Fibroblast of lung (primary cell): ENCODE measurements around the gene CLASP2. TPM values are rescaled to one million over a fixed set of nuclear protein-coding genes. Genes with fewer than 3 reads are reported as not detected.

ENCODE experiments used
- DNase-seq, 2 donors: peaks; one replicate each; pipeline versions ENCODE4 v3.0.0 to v3.0.0-alpha.2; 2010; ENCODE audit warnings: low read depth in 2 of 2
- H2AFZ ChIP-seq: 2 replicates; pipeline ENCODE4 v1.5.1; 2012; ENCODE audit warnings: low read length, control low read depth, inconsistent platforms
- H3K27ac ChIP-seq: 2 replicates; pipeline ENCODE4 v1.5.1; 2011; ENCODE audit warnings: low read length, control low read depth; ENCODE audit not compliant: insufficient read depth
- H3K27me3 ChIP-seq: 2 replicates; pipeline ENCODE4 v1.5.1; 2011; ENCODE audit warnings: mild to moderate bottlenecking, low read length; ENCODE audit not compliant: control insufficient read depth, insufficient read depth
- H3K36me3 ChIP-seq: 2 replicates; pipeline ENCODE4 v1.5.1; 2011; ENCODE audit warnings: low read length; ENCODE audit not compliant: control insufficient read depth, insufficient read depth
- H3K4me1 ChIP-seq: 2 replicates; pipeline ENCODE4 v1.5.1; 2011; ENCODE audit warnings: low read length; ENCODE audit not compliant: control insufficient read depth, insufficient read depth; ENCODE audit errors: extremely low read depth
- H3K4me2 ChIP-seq: 2 replicates; pipeline ENCODE4 v1.5.1; 2011; ENCODE audit warnings: low read length, control low read depth; ENCODE audit not compliant: insufficient read depth; ENCODE audit errors: extremely low read depth
- H3K4me3 ChIP-seq, 4 experiments: fragments of 200-600 bp in 1 of 4; sonication (generic) in 1 of 4; replicated peaks in 1 of 4; 2 replicates each; pipeline ENCODE4 v1.5.1; 2011 to 2016; ENCODE audit warnings: low read length in 4 of 4, low read depth in 3 of 4, mild to moderate bottlenecking in 3 of 4, control low read depth in 2 of 4, inconsistent platforms in 1 of 4, mixed read lengths in 1 of 4; ENCODE audit not compliant: insufficient read depth in 1 of 4; ENCODE audit errors: control extremely low read depth in 1 of 4
- H3K79me2 ChIP-seq: 2 replicates; pipeline ENCODE4 v1.5.1; 2012; ENCODE audit warnings: mild to moderate bottlenecking, low read length, inconsistent platforms; ENCODE audit not compliant: control insufficient read depth, insufficient read depth
- H3K9ac ChIP-seq: 2 replicates; pipeline ENCODE4 v1.5.1; 2011; ENCODE audit warnings: mild to moderate bottlenecking, low read length, control low read depth; ENCODE audit not compliant: insufficient read depth
- H3K9me3 ChIP-seq: 2 replicates; pipeline ENCODE4 v1.5.1; 2012; ENCODE audit warnings: low read depth, low read length; ENCODE audit not compliant: control insufficient read depth, insufficient read depth
- H4K20me1 ChIP-seq: 2 replicates; pipeline ENCODE4 v1.5.1; 2011; ENCODE audit warnings: low read length; ENCODE audit not compliant: control insufficient read depth, insufficient read depth; ENCODE audit errors: extremely low read depth
- CTCF ChIP-seq, 2 donors: IDR thresholded peaks in 1 of 2; conservative IDR thresholded peaks in 1 of 2; 1 replicate in 1 of 2; 2 replicates in 1 of 2; pipeline ENCODE4 v1.5.1; 2011 to 2012; ENCODE audit warnings: low read length in 2 of 2, control low read depth in 1 of 2, inconsistent platforms in 1 of 2, low read depth in 1 of 2, mild to moderate bottlenecking in 1 of 2
- EZH2 ChIP-seq: IDR thresholded peaks from 2 replicates; pipeline ENCODE4 v1.5.1; 2012; ENCODE audit warnings: low read length, control low read depth, mild to moderate bottlenecking; ENCODE audit errors: missing control alignments
- polyA plus RNA-seq, 2 donors: library from polyadenylated mRNA; depleted of rRNA in 1 of 2; stranded (reverse) in 1 of 2; unstranded in 1 of 2; fragments of >200 nt; gene quantifications; 2 replicates each; pipeline ENCODE4 v1.2.1, GENCODE V29; 2011 to 2012; ENCODE audit warnings: missing spikeins in 1 of 2
- total RNA-seq: library from RNA; depleted of rRNA; stranded (reverse); fragments of >200 nt; gene quantifications from 2 replicates; pipeline ENCODE4 v1.2.1, GENCODE V29; 2014

The CLASP2 gene
- total and polyA plus RNA-seq, 2 donors (not counting 1 experiment from before 2014, with no cell fraction given), result 31.8 to 62.6 TPM

DNA sequence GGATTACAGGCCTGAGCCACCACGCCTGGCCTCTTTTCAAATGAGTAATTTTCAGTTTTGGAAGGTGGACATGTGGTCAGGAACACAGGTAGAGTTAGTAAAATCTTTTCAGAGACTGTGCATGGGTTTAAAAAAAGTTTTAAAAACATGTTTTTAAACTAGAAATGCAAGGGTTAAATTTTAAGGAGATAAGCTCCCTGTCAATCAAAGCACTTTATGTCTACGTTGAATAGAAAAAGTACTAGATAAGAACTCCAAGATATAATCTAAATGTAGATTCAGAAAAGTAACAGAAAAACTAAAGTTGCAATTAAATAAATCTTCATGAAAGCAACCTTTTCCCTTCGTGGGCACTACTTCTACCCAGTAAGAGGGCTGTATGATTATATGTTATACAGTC lies 131.7 kb downstream of the CLASP2 start:
- no peak overlapping the region for H3K4me3 ChIP-seq
- H3K4me2 ChIP-seq, result no peak overlapping the region
- H3K9me3 ChIP-seq, result no peaks in the 10 kb centered on the region
- TF ChIP-seq EZH2, result no peak
- no peak for TF ChIP-seq CTCF (conservative IDR thresholded peaks at IDR 0.05 in 1 of 2, IDR thresholded peaks at IDR 0.05 in 1 of 2; ENCODE audit: low read depth in 1 of 2, low read length in 2 of 2)
- H3K27ac ChIP-seq, result no peak overlapping the region
- H4K20me1 ChIP-seq, result no peaks in the 10 kb centered on the region
- no peak overlapping the region for H3K9ac ChIP-seq
- H3K27me3 ChIP-seq, result no peaks in the 10 kb centered on the region
- no peaks in the 10 kb centered on the region for H3K36me3 ChIP-seq
- no peak for DNase-seq
- no peaks in the 10 kb centered on the region for H3K79me2 ChIP-seq
- H3K4me1 ChIP-seq, result no peaks in the 10 kb centered on the region
- H2AFZ ChIP-seq, result no peak overlapping the region

DNA sequence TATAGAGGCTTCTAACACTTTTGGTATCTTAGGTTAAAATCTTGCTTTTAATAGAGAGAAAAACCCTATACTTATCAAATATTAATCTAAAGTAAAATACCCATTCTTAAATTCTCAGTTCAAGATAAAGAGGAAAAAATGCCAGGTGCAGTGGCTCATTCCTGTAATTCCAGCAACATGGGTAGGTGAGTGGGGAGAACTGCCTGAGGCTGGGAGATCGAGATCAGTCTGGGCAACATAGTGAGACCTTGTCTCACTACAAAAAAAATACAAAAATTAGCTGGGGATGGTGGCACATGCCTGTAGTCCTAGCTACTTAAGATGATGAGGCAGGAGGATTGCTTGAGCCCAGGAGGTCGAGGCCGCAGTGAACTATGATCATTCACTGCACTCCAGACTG lies 135.8 kb downstream of the CLASP2 start:
- Histone ChIP-seq H3K4me1 (no peaks in the 10 kb centered on the region), H2AFZ (no peak overlapping the region), H3K36me3 (no peaks in the 10 kb centered on the region), H3K9ac (no peak overlapping the region), H3K9me3 (no peaks in the 10 kb centered on the region), H3K79me2 (no peaks in the 10 kb centered on the region), H3K4me3 (no peak overlapping the region), H4K20me1 (no peaks in the 10 kb centered on the region), H3K4me2 (no peak overlapping the region), H3K27me3 (no peaks in the 10 kb centered on the region), H3K27ac (no peak overlapping the region)
- DNase-seq, result no peak
- TF ChIP-seq CTCF (conservative IDR thresholded peaks at IDR 0.05 in 1 of 2, IDR thresholded peaks at IDR 0.05 in 1 of 2; ENCODE audit: low read depth in 1 of 2, low read length in 2 of 2), result no peak
- no peak for TF ChIP-seq EZH2

DNA sequence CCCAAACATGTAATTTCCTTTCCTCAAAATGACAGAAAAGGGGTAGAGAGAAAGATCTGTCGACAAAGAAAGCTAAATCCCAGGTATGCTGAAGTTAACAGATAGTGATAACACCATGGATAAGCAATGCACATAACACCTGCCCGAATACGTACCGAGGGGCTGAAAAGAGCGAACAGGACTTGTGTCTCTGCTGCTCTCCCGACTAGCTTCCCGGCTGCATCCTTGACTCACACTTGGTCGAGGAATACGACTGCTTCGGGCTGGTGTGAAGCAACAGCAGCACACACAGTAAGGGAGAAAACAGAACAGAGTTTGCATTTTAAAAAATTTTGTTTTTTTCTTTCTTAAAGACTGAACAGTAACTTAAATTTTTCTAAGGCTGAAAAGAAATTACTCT lies 136.4 kb downstream of the CLASP2 start:
- Histone ChIP-seq H2AFZ (no peak overlapping the region), H3K9ac (no peak overlapping the region), H3K36me3 (no peaks in the 10 kb centered on the region), H3K27me3 (no peaks in the 10 kb centered on the region), H3K9me3 (no peaks in the 10 kb centered on the region), H3K4me2 (no peak overlapping the region), H3K4me3 (no peak overlapping the region), H3K79me2 (no peaks in the 10 kb centered on the region), H3K27ac (no peak overlapping the region), H4K20me1 (no peaks in the 10 kb centered on the region), H3K4me1 (no peaks in the 10 kb centered on the region)
- DNase-seq, result no peak
- TF ChIP-seq CTCF (conservative IDR thresholded peaks at IDR 0.05 in 1 of 2, IDR thresholded peaks at IDR 0.05 in 1 of 2; ENCODE audit: low read depth in 1 of 2, low read length in 2 of 2) (no peak), EZH2 (no peak)
